ENCODE results near the gene EFNA3. TPM values are rescaled to one million over a fixed set of nuclear protein-coding genes. Genes with fewer than 3 reads are reported as not detected.

The EFNA3 gene
- total RNA-seq, 4 donors from 2014 or later: 3.4 to 7.9 (median 7.2) TPM

DNA sequence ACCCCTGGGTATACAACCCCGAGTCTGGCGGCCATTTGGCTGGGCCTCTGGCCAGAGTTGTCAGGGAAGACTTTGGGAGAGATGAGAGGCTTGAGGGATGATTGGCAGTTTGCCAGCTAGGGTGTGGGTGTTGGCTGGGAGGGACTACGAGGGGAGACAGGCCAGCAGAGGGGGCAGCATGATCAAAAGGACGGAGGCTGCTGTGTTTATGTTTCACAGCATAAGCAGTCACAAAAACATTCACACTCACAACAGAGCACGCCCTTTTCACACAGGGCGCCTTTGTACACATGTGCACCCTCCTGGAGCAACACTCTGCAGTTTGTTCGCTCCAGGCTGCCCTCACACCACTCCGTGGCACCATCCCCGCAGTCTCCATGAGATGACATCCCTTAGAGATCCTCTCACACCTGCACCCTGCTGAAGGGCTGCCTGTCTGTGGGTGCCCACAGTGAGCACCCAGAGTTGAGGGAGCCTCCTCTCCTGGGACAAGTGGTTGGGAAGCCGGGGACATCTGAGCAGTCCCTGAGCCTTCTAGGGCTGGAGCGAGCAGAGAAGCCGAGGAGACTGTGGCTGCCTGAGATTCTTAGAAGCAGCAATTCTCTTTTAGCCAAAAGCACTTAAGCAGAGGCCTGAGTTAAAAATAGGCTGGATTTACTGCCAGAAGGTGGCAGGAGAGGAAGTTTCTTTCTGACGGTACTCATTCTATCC lies 15.4 kb downstream of the EFNA3 start:
- WGBS, 2 donors (ENCODE audit: low coverage in 1 of 2): 21% methylated on average over 13 of the region's 13 CpGs; no CpG with 5 or more reads in 1 of the 2 donors

GRCh38 chr1:155094622-155094948 lies 15.9 kb downstream of the EFNA3 start:
- Histone ChIP-seq H3K4me3 (no peak overlapping the region), H3K9me3 (no peaks in the 10 kb centered on the region), H3K4me1 (peaks cover 12 to 26% (median 19%) of the 10 kb centered on the region in 4 donors), H3K36me3 (no peaks in the 10 kb centered on the region), H3K27ac (peak overlapping the region; percentile 23 to 64 (median 50)), H3K27me3 (no peaks in the 10 kb centered on the region)
- WGBS, 2 donors (ENCODE audit: low coverage in 1 of 2): 38 to 68% methylated on average over 2 of the region's 2 CpGs
- no peak for DNase-seq
- intact Hi-C loops (cut with DNase I; ENCODE audit: low total_unique reads) (loop anchor here (2.0 to 5.0 kb wide), 2 partner anchors 33 to 72 kb away; partner anchors contain the start of gene EFNA1), in situ Hi-C loops (cut with MboI; ENCODE audit: low pct_ligation_motif_present in 1 of 4, low pct_unique_long_range_greater_than_20kb in 1 of 4, low sequenced_read_pairs in 3 of 4) (loop anchor here (5.0 to 10.0 kb wide), 2 partner anchors 70 to 73 kb away; no protein-coding TSS in a partner anchor)
- TF ChIP-seq CTCF (IDR thresholded peaks at IDR 0.05): peak in 1 of 5 experiments; percentile 2
- TF ChIP-seq POLR2AphosphoS5 (IDR thresholded peaks at IDR 0.05): no peak

More for the DNA sequence above, 15.4 kb downstream of the EFNA3 start:
- Histone ChIP-seq H3K36me3 (no peaks in the 10 kb centered on the region), H3K27me3 (no peaks in the 10 kb centered on the region), H3K9me3 (no peaks in the 10 kb centered on the region), H3K27ac (peak overlapping the region; percentile 23 to 64 (median 50)), H3K4me1 (peaks cover 12 to 26% (median 19%) of the 10 kb centered on the region in 4 donors), H3K4me3 (no peak overlapping the region)
- no peak for DNase-seq
- TF ChIP-seq CTCF (IDR thresholded peaks at IDR 0.05) (peak; percentile 39 to 52 (median 40)), POLR2A (IDR thresholded peaks at IDR 0.05) (no peak)
- intact Hi-C loops (cut with DNase I; ENCODE audit: low total_unique reads) (loop anchor here (2.0 to 5.0 kb wide), 2 partner anchors 33 to 73 kb away; partner anchors contain the start of gene EFNA1), in situ Hi-C loops (cut with MboI; ENCODE audit: low pct_ligation_motif_present in 1 of 4, low pct_unique_long_range_greater_than_20kb in 1 of 4, low sequenced_read_pairs in 3 of 4) (loop anchor here (5.0 to 10.0 kb wide), 2 partner anchors 71 to 73 kb away; no protein-coding TSS in a partner anchor)

GRCh38 chr1:155099331-155099730 lies 20.7 kb downstream of the EFNA3 start:
- intact Hi-C loops (cut with DNase I; ENCODE audit: low total_unique reads): no loop called here
- no peak for DNase-seq
- in situ Hi-C loops (cut with MboI; ENCODE audit: low pct_ligation_motif_present in 1 of 4, low pct_unique_long_range_greater_than_20kb in 1 of 4, low sequenced_read_pairs in 3 of 4): loop anchor here in 1 of 4 donors (10.0 kb wide), 1 partner anchor 65 kb away; no protein-coding TSS in a partner anchor
- H3K4me3 ChIP-seq: no peak overlapping the region
- H3K9me3 ChIP-seq: no peaks in the 10 kb centered on the region
- H3K36me3 ChIP-seq: no peaks in the 10 kb centered on the region
- H3K4me1 ChIP-seq: peaks cover 3 to 22% (median 11%) of the 10 kb centered on the region in 4 donors
- WGBS, 2 donors (ENCODE audit: low coverage in 1 of 2): 69% methylated on average over 6 to 7 of the region's 7 CpGs
- no peak overlapping the region for H3K27ac ChIP-seq
- TF ChIP-seq EP300 (IDR thresholded peaks at IDR 0.05; ENCODE audit: low read depth) (no peak), POLR2AphosphoS5 (IDR thresholded peaks at IDR 0.05) (no peak), CTCF (IDR thresholded peaks at IDR 0.05) (no peak), POLR2A (IDR thresholded peaks at IDR 0.05) (no peak)
- H3K27me3 ChIP-seq: no peaks in the 10 kb centered on the region

- Histone ChIP-seq H3K9me3 (no peaks in the 10 kb centered on the region), H3K4me1 (peaks cover 0 to 25% (median 8%) of the 10 kb centered on the region in 4 donors), H3K27ac (no peak overlapping the region), H3K36me3 (no peaks in the 10 kb centered on the region), H3K4me3 (no peak overlapping the region), H3K27me3 (no peaks in the 10 kb centered on the region)
- in situ Hi-C loops (cut with MboI; ENCODE audit: low pct_ligation_motif_present in 1 of 4, low pct_unique_long_range_greater_than_20kb in 1 of 4, low sequenced_read_pairs in 3 of 4) (no loop called here), intact Hi-C loops (cut with DNase I; ENCODE audit: low total_unique reads) (no loop called here)
- TF ChIP-seq POLR2AphosphoS5 (IDR thresholded peaks at IDR 0.05): no peak
- no peak for TF ChIP-seq EP300 (IDR thresholded peaks at IDR 0.05; ENCODE audit: low read depth)
- no peak for DNase-seq
- WGBS, 2 donors (ENCODE audit: low coverage in 1 of 2): 85 to 96% methylated on average over 5 to 9 of the region's 9 CpGs
These were observed 24.7 kb downstream of the EFNA3 start for GRCh38 chr1:155103325-155103724.
